ENCODE results near the gene CGAS. TPM values are rescaled to one million over a fixed set of nuclear protein-coding genes. Genes with fewer than 3 reads are reported as not detected.

Gene CGAS
- total and polyA plus RNA-seq, 2 donors (not counting 1 experiment from before 2014, with no cell fraction given), result 1.6 to 5.0 TPM

- no peak for DNase-seq (ENCODE audit: low read depth in 2 of 2)
- H3K79me2 ChIP-seq (ENCODE audit: control insufficient read depth, insufficient read depth, low read length), result no peaks in the 10 kb centered on the region
- no peaks in the 10 kb centered on the region for H3K36me3 ChIP-seq (ENCODE audit: control insufficient read depth, insufficient read depth, low read length)
- H3K4me2 ChIP-seq (ENCODE audit: extremely low read depth, insufficient read depth, low read length), result no peak overlapping the region
- H3K4me1 ChIP-seq (ENCODE audit: control insufficient read depth, extremely low read depth, insufficient read depth, low read length), result no peaks in the 10 kb centered on the region
- no peak overlapping the region for H2AFZ ChIP-seq (ENCODE audit: low read length)
- no peak overlapping the region for H3K9ac ChIP-seq (ENCODE audit: insufficient read depth, low read length)
- no peak for TF ChIP-seq EZH2 (IDR thresholded peaks at IDR 0.05; ENCODE audit: low read length, missing control alignments)
- TF ChIP-seq, protein P1, sequence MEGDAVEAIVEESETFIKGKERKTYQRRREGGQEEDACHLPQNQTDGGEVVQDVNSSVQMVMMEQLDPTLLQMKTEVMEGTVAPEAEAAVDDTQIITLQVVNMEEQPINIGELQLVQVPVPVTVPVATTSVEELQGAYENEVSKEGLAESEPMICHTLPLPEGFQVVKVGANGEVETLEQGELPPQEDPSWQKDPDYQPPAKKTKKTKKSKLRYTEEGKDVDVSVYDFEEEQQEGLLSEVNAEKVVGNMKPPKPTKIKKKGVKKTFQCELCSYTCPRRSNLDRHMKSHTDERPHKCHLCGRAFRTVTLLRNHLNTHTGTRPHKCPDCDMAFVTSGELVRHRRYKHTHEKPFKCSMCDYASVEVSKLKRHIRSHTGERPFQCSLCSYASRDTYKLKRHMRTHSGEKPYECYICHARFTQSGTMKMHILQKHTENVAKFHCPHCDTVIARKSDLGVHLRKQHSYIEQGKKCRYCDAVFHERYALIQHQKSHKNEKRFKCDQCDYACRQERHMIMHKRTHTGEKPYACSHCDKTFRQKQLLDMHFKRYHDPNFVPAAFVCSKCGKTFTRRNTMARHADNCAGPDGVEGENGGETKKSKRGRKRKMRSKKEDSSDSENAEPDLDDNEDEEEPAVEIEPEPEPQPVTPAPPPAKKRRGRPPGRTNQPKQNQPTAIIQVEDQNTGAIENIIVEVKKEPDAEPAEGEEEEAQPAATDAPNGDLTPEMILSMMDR (conservative IDR thresholded peaks at IDR 0.05 in 1 of 2, IDR thresholded peaks at IDR 0.05 in 1 of 2; ENCODE audit: low read depth in 1 of 2, low read length in 2 of 2), result no peak
- H3K27ac ChIP-seq (ENCODE audit: insufficient read depth, low read length), result no peak overlapping the region
- no peaks in the 10 kb centered on the region for H3K9me3 ChIP-seq (ENCODE audit: control insufficient read depth, insufficient read depth, low read depth, low read length)
- H3K27me3 ChIP-seq (ENCODE audit: control insufficient read depth, insufficient read depth, low read length), result no peaks in the 10 kb centered on the region
- no peak overlapping the region for H3K4me3 ChIP-seq (replicated peaks in 1 of 4; ENCODE audit: control extremely low read depth in 1 of 4, insufficient read depth in 1 of 4, low read depth in 3 of 4, low read length in 4 of 4)
- no peaks in the 10 kb centered on the region for H4K20me1 ChIP-seq (ENCODE audit: control insufficient read depth, extremely low read depth, insufficient read depth, low read length)
Measured at GRCh38 chr6:73377225-73377624, 74.9 kb downstream of the CGAS start.

DNA sequence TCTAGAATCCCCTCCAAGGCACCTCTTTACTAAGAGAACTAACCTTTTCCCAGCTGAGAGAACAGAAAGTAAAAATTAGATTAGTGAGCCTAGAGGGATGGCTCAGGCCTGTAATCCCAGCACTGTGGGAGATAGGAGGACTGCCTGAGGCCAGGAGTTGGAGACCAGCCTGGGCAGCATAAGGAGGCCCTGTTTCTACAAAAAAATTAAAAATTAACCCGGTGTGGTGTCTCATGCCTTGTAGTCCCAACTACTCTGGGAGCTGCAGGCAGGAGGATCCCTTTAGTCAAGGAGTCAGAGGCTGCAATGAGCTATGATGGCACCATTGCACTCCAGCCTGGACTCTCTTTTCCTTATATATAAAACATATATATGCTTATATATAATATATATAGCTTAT is 76.9 kb downstream of the CGAS start:
- TF ChIP-seq, protein P1 (conservative IDR thresholded peaks at IDR 0.05 in 1 of 2, IDR thresholded peaks at IDR 0.05 in 1 of 2; ENCODE audit: low read depth in 1 of 2, low read length in 2 of 2), result no peak
- TF ChIP-seq EZH2 (IDR thresholded peaks at IDR 0.05; ENCODE audit: low read length, missing control alignments), result no peak
- DNase-seq (ENCODE audit: low read depth in 2 of 2), result no peak
- no peaks in the 10 kb centered on the region for H3K27me3 ChIP-seq (ENCODE audit: control insufficient read depth, insufficient read depth, low read length)

More for the DNA sequence above, 76.9 kb downstream of the CGAS start:
- H4K20me1 ChIP-seq (ENCODE audit: control insufficient read depth, extremely low read depth, insufficient read depth, low read length), result no peaks in the 10 kb centered on the region
- H3K79me2 ChIP-seq (ENCODE audit: control insufficient read depth, insufficient read depth, low read length), result no peaks in the 10 kb centered on the region
- H3K4me1 ChIP-seq (ENCODE audit: control insufficient read depth, extremely low read depth, insufficient read depth, low read length), result no peaks in the 10 kb centered on the region
- H3K27ac ChIP-seq (ENCODE audit: insufficient read depth, low read length), result no peak overlapping the region
- no peak overlapping the region for H3K4me3 ChIP-seq (replicated peaks in 1 of 4; ENCODE audit: control extremely low read depth in 1 of 4, insufficient read depth in 1 of 4, low read depth in 3 of 4, low read length in 4 of 4)
- no peak overlapping the region for H3K9ac ChIP-seq (ENCODE audit: insufficient read depth, low read length)
- no peaks in the 10 kb centered on the region for H3K36me3 ChIP-seq (ENCODE audit: control insufficient read depth, insufficient read depth, low read length)
- no peaks in the 10 kb centered on the region for H3K9me3 ChIP-seq (ENCODE audit: control insufficient read depth, insufficient read depth, low read depth, low read length)
- no peak overlapping the region for H3K4me2 ChIP-seq (ENCODE audit: extremely low read depth, insufficient read depth, low read length)
- H2AFZ ChIP-seq (ENCODE audit: low read length), result no peak overlapping the region

Other genes starting within 250 kb of the CGAS start
- not detected in 2 replicates for gene KHDC1L, start 226.8 kb downstream of the CGAS start, total RNA-seq
- gene KHDC1L, start 226.8 kb downstream of the CGAS start, polyA plus RNA-seq, result 0.12 and 0.19 TPM in 2 replicates
- gene KHDC1, start 189.1 kb downstream of the CGAS start, total RNA-seq, result 5.1 and 5.6 TPM in 2 replicates
- gene KHDC1, start 189.1 kb downstream of the CGAS start, polyA plus RNA-seq, result 5.3 and 7.0 TPM in 2 replicates
- gene DPPA5, start 98.0 kb downstream of the CGAS start, total RNA-seq, result not detected in 2 replicates
- gene DPPA5, start 98.0 kb downstream of the CGAS start, polyA plus RNA-seq, result not detected in 2 replicates
- gene KHDC3L, start 89.6 kb downstream of the CGAS start, total RNA-seq, result not detected in 2 replicates
- gene KHDC3L, start 89.6 kb downstream of the CGAS start, polyA plus RNA-seq, result not detected in 2 replicates
- 0.17 TPM in 1 of 2 replicates, not detected in the other for gene OOEP, start 82.4 kb downstream of the CGAS start, total RNA-seq
- 0.08 TPM in 1 of 2 replicates, not detected in the other for gene OOEP, start 82.4 kb downstream of the CGAS start, polyA plus RNA-seq
- 2.0 and 3.1 TPM in 2 replicates for gene DDX43, start 57.5 kb downstream of the CGAS start, total RNA-seq
- 1.0 and 1.5 TPM in 2 replicates for gene DDX43, start 57.5 kb downstream of the CGAS start, polyA plus RNA-seq
- 47.3 and 52.4 TPM in 2 replicates for gene MTO1, start 9.4 kb upstream of the CGAS start, total RNA-seq
- 21.5 and 24.2 TPM in 2 replicates for gene MTO1, start 9.4 kb upstream of the CGAS start, polyA plus RNA-seq
- gene EEF1A1, start 68.7 kb upstream of the CGAS start, total RNA-seq, result 21,405 and 36,498 TPM in 2 replicates
- gene EEF1A1, start 68.7 kb upstream of the CGAS start, polyA plus RNA-seq, result 13,707 and 15,755 TPM in 2 replicates
- 21.6 and 39.3 TPM in 2 replicates for gene SLC17A5, start 201.7 kb upstream of the CGAS start, total RNA-seq
- 34.1 and 56.8 TPM in 2 replicates for gene SLC17A5, start 201.7 kb upstream of the CGAS start, polyA plus RNA-seq
- gene CD109, start 243.9 kb upstream of the CGAS start, total RNA-seq, result 12.8 and 51.2 TPM in 2 replicates
- gene CD109, start 243.9 kb upstream of the CGAS start, polyA plus RNA-seq, result 48.4 and 52.6 TPM in 2 replicates

Data from fibroblast of lung (primary cell).